ENCODE data around the gene ELL2.

GRCh38 chr5:96006291-96006690 lies 44.6 kb upstream of the ELL2 start:
- TF ChIP-seq TAL1 (IDR thresholded peaks at IDR 0.05) = no peak
- TF ChIP-seq YY1 (IDR thresholded peaks at IDR 0.05; ENCODE audit: borderline replicate concordance in 1 of 3, control insufficient read depth in 1 of 3, extremely low read depth in 1 of 3, insufficient read depth in 3 of 3, insufficient read length in 1 of 3, insufficient replicate concordance in 2 of 3, low read depth in 1 of 3, low read length in 2 of 3) = no peak
- TF ChIP-seq ESRRB (CRISPR knock-in tag; IDR thresholded peaks at IDR 0.05; ENCODE audit: borderline replicate concordance) = no peak
- TF ChIP-seq CTCF (IDR thresholded peaks at IDR 0.05 in 2 of 3, conservative IDR thresholded peaks at IDR 0.05 in 1 of 3; ENCODE audit: insufficient read depth in 2 of 3, low read depth in 1 of 3, low read length in 3 of 3) = no peak
- no peak for TF ChIP-seq ATF3 (IDR thresholded peaks at IDR 0.05)
- TF ChIP-seq ATF3 (CRISPR knock-in tag; conservative IDR thresholded peaks at IDR 0.05) = no peak
- TF ChIP-seq EHMT2 (IDR thresholded peaks at IDR 0.05) = no peak

Measured in K562 (cell line).